Stimulated activated CD8-positive, alpha-beta memory T cell treated with anti-CD3 and anti-CD28 coated beads, Interleukin-12 subunit alpha, Interleukin-12 subunit beta, amount 100 ng/mL, for 24 hours (primary cell): ENCODE data around the gene COLEC11.
"Not testable (repeated sequence)": the region's sequence is repeated elsewhere in the genome, so short reads cannot be mapped to it uniquely, and the experiment has no call there.

Source experiments
- DNase-seq: peaks from one replicate; pipeline ENCODE4 v3.0.0-alpha.2; 2020; ENCODE audit errors: extremely low read depth

COLEC11 gene

GRCh38 chr2:3606028-3606369 is 11.1 kb downstream of the COLEC11 start:
- DNase-seq = no peak

- DNase-seq = no peak
These were observed 11.7 kb downstream of the COLEC11 start for GRCh38 chr2:3606370-3607201.

- no peak for DNase-seq
These were observed 13.7 kb downstream of the COLEC11 start for GRCh38 chr2:3608373-3609278.

GRCh38 chr2:3609279-3609673 is 14.4 kb downstream of the COLEC11 start:
- DNase-seq = not testable (repeated sequence)

- DNase-seq = no peak
These were observed 15.5 kb downstream of the COLEC11 start for GRCh38 chr2:3610415-3610814.

- DNase-seq = no peak
These were observed 16.1 kb downstream of the COLEC11 start for GRCh38 chr2:3610881-3611505.

GRCh38 chr2:3611589-3611988 is 16.7 kb downstream of the COLEC11 start:
- no peak for DNase-seq

- no peak for DNase-seq
These were observed 18.0 kb downstream of the COLEC11 start for GRCh38 chr2:3612639-3613523.

- DNase-seq = no peak
These were observed 18.6 kb downstream of the COLEC11 start for GRCh38 chr2:3613524-3613905.

- not testable (repeated sequence) for DNase-seq
These were observed 19.8 kb downstream of the COLEC11 start for GRCh38 chr2:3614743-3615142.

GRCh38 chr2:3615541-3616200 is 20.8 kb downstream of the COLEC11 start:
- DNase-seq = not testable (repeated sequence)

GRCh38 chr2:3616435-3617197 is 21.7 kb downstream of the COLEC11 start:
- DNase-seq = not testable (repeated sequence)

GRCh38 chr2:3617198-3617890 is 22.4 kb downstream of the COLEC11 start:
- DNase-seq = no peak

- no peak for DNase-seq
These were observed 23.5 kb downstream of the COLEC11 start for GRCh38 chr2:3618367-3618766.

GRCh38 chr2:3619033-3619432 is 24.1 kb downstream of the COLEC11 start:
- no peak for DNase-seq

- DNase-seq = not testable (repeated sequence)
These were observed 24.7 kb downstream of the COLEC11 start for GRCh38 chr2:3619661-3620060.

GRCh38 chr2:3620834-3621233 is 25.9 kb downstream of the COLEC11 start:
- DNase-seq = no peak

- no peak for DNase-seq
These were observed 28.1 kb downstream of the COLEC11 start for GRCh38 chr2:3622967-3623366.

GRCh38 chr2:3624059-3624794 is 29.3 kb downstream of the COLEC11 start:
- no peak for DNase-seq
